HUES6 (cell line): ENCODE data around the gene DEGS1.

Source experiments
- H3K27ac ChIP-seq: 2 replicates; pipeline ENCODE4 v1.7.0; 2013; ENCODE audit warnings: low read depth, mild to moderate bottlenecking, low read length, inconsistent platforms
- H3K27me3 ChIP-seq: 2 replicates; pipeline ENCODE4 v1.6.1; 2013; ENCODE audit warnings: low read length; ENCODE audit not compliant: control insufficient read depth, insufficient read depth
- H3K36me3 ChIP-seq: 2 replicates; pipeline ENCODE4 v1.6.1; 2013; ENCODE audit warnings: low read length; ENCODE audit not compliant: control insufficient read depth, insufficient read depth
- H3K4me1 ChIP-seq: 2 replicates; pipeline ENCODE4 v1.6.1; 2013; ENCODE audit warnings: low read length; ENCODE audit not compliant: control insufficient read depth, insufficient read depth
- H3K4me3 ChIP-seq: 2 replicates; pipeline ENCODE4 v1.5.1; 2013; ENCODE audit warnings: low read depth, low read length
- H3K9ac ChIP-seq: one replicate; pipeline ENCODE4 v1.6.1; 2013; ENCODE audit warnings: mild to moderate bottlenecking, low read length
- H3K9me3 ChIP-seq: 2 replicates; pipeline ENCODE4 v1.6.1; 2013; ENCODE audit warnings: low read depth, low read length; ENCODE audit not compliant: control insufficient read depth, insufficient read depth

Gene DEGS1

DNA sequence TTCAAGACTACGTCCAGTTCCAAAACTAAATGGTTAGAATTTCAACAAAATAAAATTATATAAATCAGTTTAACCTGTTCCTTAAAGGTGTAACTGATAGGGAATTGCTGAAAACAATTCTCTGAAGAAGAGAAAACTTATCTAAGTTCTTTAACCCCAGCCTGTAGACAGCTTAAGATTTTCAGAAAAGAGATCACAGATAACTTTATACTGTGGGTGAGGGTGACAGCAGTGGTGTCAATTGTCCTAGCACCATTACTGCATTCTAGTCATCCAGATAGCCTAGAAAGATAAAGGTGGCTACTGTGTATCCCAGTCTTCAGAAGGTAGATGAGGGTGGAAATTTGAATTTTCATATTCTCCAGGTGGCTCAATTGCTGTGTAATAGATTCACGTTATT, 19.7 kb upstream of the DEGS1 start:
- H3K27ac ChIP-seq: no peak overlapping the region
- H3K9me3 ChIP-seq: no peaks in the 10 kb centered on the region
- H3K27me3 ChIP-seq: no peaks in the 10 kb centered on the region
- no peak overlapping the region for H3K9ac ChIP-seq
- peaks cover 8% of the 10 kb centered on the region for H3K4me1 ChIP-seq
- peaks cover 27% of the 10 kb centered on the region for H3K36me3 ChIP-seq
- H3K4me3 ChIP-seq: no peak overlapping the region

GRCh38 chr1:224168859-224169380, 14.1 kb upstream of the DEGS1 start:
- Histone ChIP-seq H3K27ac (no peak overlapping the region), H3K36me3 (no peaks in the 10 kb centered on the region), H3K4me3 (no peak overlapping the region), H3K9me3 (no peaks in the 10 kb centered on the region; the same call in 1 of the 2 replicates), H3K4me1 (peaks cover 16% of the 10 kb centered on the region), H3K9ac (no peak overlapping the region), H3K27me3 (no peaks in the 10 kb centered on the region)

DNA sequence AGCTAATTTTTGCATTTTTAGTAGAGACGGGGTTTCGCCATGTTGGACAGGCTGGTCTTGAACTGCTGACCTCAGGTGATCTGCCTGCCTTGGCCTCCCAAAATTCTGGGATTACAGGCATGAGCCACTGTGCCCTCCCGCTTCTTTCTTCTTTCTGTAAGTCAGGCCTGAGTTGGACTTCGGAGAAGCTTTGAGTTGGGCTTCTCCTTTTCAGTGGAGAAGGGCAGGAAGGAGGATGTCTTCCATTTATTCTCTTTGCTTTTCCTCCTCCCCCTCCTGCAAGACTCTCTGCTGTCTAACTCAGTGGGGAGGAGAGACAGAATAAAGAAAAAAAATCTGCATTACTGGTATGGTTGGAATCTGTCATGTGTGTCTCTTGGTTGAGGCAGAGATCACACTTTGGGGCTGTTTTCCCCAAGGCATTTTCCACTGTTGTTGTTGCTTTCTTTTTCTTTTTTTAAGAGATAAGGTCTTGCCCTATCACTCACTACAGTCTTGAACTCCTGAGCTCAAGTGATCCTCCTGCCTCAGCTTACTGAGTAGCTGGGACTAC, 13.2 kb upstream of the DEGS1 start:
- Histone ChIP-seq H3K27me3 (no peaks in the 10 kb centered on the region), H3K9ac (no peak overlapping the region)

GRCh38 chr1:224170343-224170742, 12.7 kb upstream of the DEGS1 start:
- no peaks in the 10 kb centered on the region for H3K36me3 ChIP-seq
- no peaks in the 10 kb centered on the region for H3K27me3 ChIP-seq
- H3K4me3 ChIP-seq: no peak overlapping the region
- no peaks in the 10 kb centered on the region; the same call in 1 of the 2 replicates for H3K9me3 ChIP-seq
- peaks cover 10% of the 10 kb centered on the region for H3K4me1 ChIP-seq
- H3K27ac ChIP-seq: no peak overlapping the region
- no peak overlapping the region for H3K9ac ChIP-seq

More for the DNA sequence above, 13.2 kb upstream of the DEGS1 start:
- no peak overlapping the region for H3K4me3 ChIP-seq
- H3K9me3 ChIP-seq: no peaks in the 10 kb centered on the region; the same call in 1 of the 2 replicates
- no peaks in the 10 kb centered on the region for H3K36me3 ChIP-seq
- no peak overlapping the region for H3K27ac ChIP-seq
- peaks cover 8% of the 10 kb centered on the region for H3K4me1 ChIP-seq

DNA sequence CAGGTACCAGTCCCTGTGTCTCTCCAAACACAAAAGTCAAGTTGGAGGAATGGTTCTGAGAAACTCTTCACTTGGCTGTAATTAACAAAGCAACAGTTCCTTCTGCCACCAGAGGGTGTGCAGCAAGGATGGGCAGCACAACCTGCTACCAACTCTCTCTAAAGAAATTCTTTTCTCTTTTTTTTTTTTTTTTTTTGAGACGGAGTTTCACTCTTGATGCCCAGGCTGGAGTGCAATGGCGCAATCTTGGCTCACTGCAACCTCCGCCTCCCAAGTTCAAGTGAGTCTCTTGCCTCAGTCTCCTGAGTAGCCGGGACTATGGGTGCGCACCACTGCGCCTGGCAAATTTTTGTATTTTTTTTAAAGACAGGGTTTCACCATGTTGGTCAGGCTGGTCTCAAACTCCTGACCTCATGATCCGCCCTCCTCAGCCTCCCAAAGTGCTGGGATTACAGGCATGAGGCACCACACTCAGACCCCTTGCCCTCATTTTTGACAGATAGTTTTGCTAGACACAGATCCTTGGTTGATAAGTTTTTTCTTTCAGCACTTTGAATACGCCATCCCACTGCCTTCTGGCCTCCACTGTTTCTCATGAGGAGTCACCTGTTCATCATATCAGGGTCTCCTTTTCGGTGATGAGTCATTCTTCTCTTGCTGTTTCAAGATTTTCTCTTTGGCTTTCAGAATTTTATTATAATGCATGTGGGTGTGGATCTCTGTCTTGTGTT, 12.1 kb upstream of the DEGS1 start:
- Histone ChIP-seq H3K4me1 (peaks cover 12% of the 10 kb centered on the region), H3K27ac (no peak overlapping the region), H3K9me3 (no peaks in the 10 kb centered on the region; the same call in 1 of the 2 replicates), H3K4me3 (no peak overlapping the region), H3K9ac (no peak overlapping the region), H3K36me3 (no peaks in the 10 kb centered on the region), H3K27me3 (no peaks in the 10 kb centered on the region)

DNA sequence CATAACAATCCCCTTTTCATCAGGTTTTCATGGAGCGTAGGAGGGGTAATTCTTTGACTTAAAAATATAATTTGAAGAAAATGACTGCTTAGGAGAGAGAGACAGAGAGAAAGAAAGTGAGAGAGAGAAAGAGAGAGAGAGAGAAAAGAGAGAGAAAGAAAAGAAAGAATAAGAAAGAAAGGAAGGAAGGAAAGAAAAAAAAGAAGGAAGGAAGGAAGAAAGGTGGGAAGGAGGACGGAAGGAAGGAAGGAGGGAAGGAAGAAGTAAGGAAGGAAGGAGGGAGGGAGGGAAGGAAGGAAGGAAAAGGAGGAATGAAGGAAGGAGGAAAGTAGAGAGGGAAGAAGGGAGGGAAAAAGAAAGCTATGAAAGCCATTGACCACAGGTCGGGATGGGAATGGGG, 10.8 kb upstream of the DEGS1 start:
- peaks cover 12% of the 10 kb centered on the region for H3K4me1 ChIP-seq
- H3K9me3 ChIP-seq: no peaks in the 10 kb centered on the region; the same call in 1 of the 2 replicates
- no peak overlapping the region for H3K9ac ChIP-seq
- no peaks in the 10 kb centered on the region for H3K36me3 ChIP-seq
- H3K27ac ChIP-seq: no peak overlapping the region
- no peak overlapping the region for H3K4me3 ChIP-seq
- H3K27me3 ChIP-seq: no peaks in the 10 kb centered on the region

GRCh38 chr1:224173523-224173922, 9.5 kb upstream of the DEGS1 start:
- peaks cover 12% of the 10 kb centered on the region for H3K4me1 ChIP-seq
- no peaks in the 10 kb centered on the region for H3K27me3 ChIP-seq
- H3K36me3 ChIP-seq: no peaks in the 10 kb centered on the region
- H3K9me3 ChIP-seq: no peaks in the 10 kb centered on the region; the same call in 1 of the 2 replicates
- no peak overlapping the region for H3K27ac ChIP-seq
- no peak overlapping the region for H3K9ac ChIP-seq
- H3K4me3 ChIP-seq: no peak overlapping the region

DNA sequence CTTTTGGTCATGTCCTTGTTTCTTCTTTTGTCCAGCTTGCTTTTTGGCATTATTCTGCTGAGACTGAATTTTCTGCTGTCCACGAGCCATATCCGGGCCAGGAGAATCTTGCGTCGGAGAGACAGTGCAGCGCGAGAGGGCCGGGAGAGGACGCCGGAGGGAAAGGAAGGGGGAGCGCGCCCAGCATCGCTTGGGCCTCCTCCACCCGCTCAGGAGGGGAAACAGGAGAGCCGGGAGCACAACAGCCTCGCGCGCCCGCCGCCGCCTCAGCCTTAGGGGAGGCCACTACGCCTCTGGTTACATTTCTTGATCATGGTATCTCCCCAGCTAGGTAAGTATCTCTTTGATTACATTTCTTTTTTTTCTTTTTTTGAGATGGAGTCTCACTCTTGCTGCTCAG, 7.4 kb upstream of the DEGS1 start:
- Histone ChIP-seq H3K9me3 (no peaks in the 10 kb centered on the region; the same call in 1 of the 2 replicates), H3K4me1 (0 out of 2 replicates have a peak, but pooled peaks cover 4% of the 10 kb centered on the region), H3K27me3 (no peaks in the 10 kb centered on the region), H3K9ac (no peak overlapping the region), H3K4me3 (peak overlapping the region; percentile 35; the same call in 1 of the 2 replicates), H3K27ac (no peak overlapping the region), H3K36me3 (no peaks in the 10 kb centered on the region)

- H3K4me3 ChIP-seq: no peak overlapping the region
- H3K27ac ChIP-seq: no peak overlapping the region
- H3K4me1 ChIP-seq: 0 out of 2 replicates have a peak, but pooled peaks cover 7% of the 10 kb centered on the region
- H3K36me3 ChIP-seq: no peaks in the 10 kb centered on the region
- H3K9ac ChIP-seq: no peak overlapping the region
- no peaks in the 10 kb centered on the region for H3K9me3 ChIP-seq
- H3K27me3 ChIP-seq: no peaks in the 10 kb centered on the region
These were observed 5.6 kb upstream of the DEGS1 start for GRCh38 chr1:224177356-224177999.

- H3K9ac ChIP-seq: no peak overlapping the region
- 0 out of 2 replicates have a peak, but pooled peaks cover 9% of the 10 kb centered on the region for H3K4me1 ChIP-seq
- H3K36me3 ChIP-seq: no peaks in the 10 kb centered on the region
- H3K4me3 ChIP-seq: no peak overlapping the region
- H3K27ac ChIP-seq: no peak overlapping the region
- no peaks in the 10 kb centered on the region for H3K9me3 ChIP-seq
- H3K27me3 ChIP-seq: no peaks in the 10 kb centered on the region
These were observed 4.1 kb upstream of the DEGS1 start for GRCh38 chr1:224178894-224179293.
